SU-DHL-6 (cell line): Measurements from ENCODE around the gene EBF3.

Source experiments
- H2AFZ ChIP-seq: fragments of 200-600 bp; sonication (generic); 2 replicates; pipeline ENCODE4 v1.6.1; 2014; ENCODE audit warnings: low read depth, mild to moderate bottlenecking, moderate library complexity, mixed read lengths, antibody characterized with exemption, low read length; ENCODE audit not compliant: severe bottlenecking
- H3F3A ChIP-seq: fragments of 200-600 bp; shearing (Covaris generic); 2 replicates; pipeline ENCODE4 v1.6.0; 2016; ENCODE audit warnings: antibody characterized with exemption, mild to moderate bottlenecking; ENCODE audit not compliant: insufficient read depth
- H3K27ac ChIP-seq: fragments of 200-600 bp; sonication (generic); 2 replicates; pipeline ENCODE4 v1.5.1; 2016; ENCODE audit warnings: low read depth, mild to moderate bottlenecking, low read length, moderate library complexity, mixed read lengths
- H3K27me3 ChIP-seq: fragments of 200-600 bp; sonication (generic), shearing (Covaris generic); 2 replicates; pipeline ENCODE4 v1.6.0; 2014; ENCODE audit warnings: mild to moderate bottlenecking, low read length
- H3K36me3 ChIP-seq: fragments of 200-600 bp; sonication (generic); 2 replicates; pipeline ENCODE4 v1.6.1; 2014; ENCODE audit warnings: mild to moderate bottlenecking, low read length, mixed read lengths
- H3K4me2 ChIP-seq: fragments of 300-600, 200-600 bp; shearing (Covaris generic), sonication (generic); 2 replicates; pipeline ENCODE4 v1.6.0; 2014; ENCODE audit warnings: low read length, low read depth, mild to moderate bottlenecking; ENCODE audit not compliant: poor library complexity, severe bottlenecking
- H3K4me3 ChIP-seq: fragments of 200-600 bp; sonication (generic); 2 replicates; pipeline ENCODE4 v1.5.1; 2014; ENCODE audit warnings: antibody characterized with exemption, low read length, mild to moderate bottlenecking, mixed read lengths; ENCODE audit not compliant: insufficient read depth, poor library complexity, severe bottlenecking
- H3K79me2 ChIP-seq: fragments of 200-600 bp; sonication (generic); 2 replicates; pipeline ENCODE4 v1.6.1; 2014; ENCODE audit warnings: mild to moderate bottlenecking, low read length, moderate library complexity; ENCODE audit not compliant: insufficient read depth
- H3K9ac ChIP-seq: fragments of 200-600 bp; sonication (generic); 2 replicates; pipeline ENCODE4 v1.7.0; 2014; ENCODE audit warnings: mild to moderate bottlenecking, low read length
- H3K9me2 ChIP-seq: fragments of 200-600 bp; sonication (generic); replicated peaks from 2 replicates; pipeline ENCODE4 v1.6.1; 2014; ENCODE audit warnings: low read length; ENCODE audit not compliant: insufficient read depth
- H3K9me3 ChIP-seq: fragments of 200-600 bp; sonication (generic); 2 replicates; pipeline ENCODE4 v1.6.1; 2014; ENCODE audit warnings: low read length, mixed read lengths; ENCODE audit not compliant: insufficient read depth
- H4K20me1 ChIP-seq: fragments of 200-600 bp; sonication (generic); 2 replicates; pipeline ENCODE4 v1.6.1; 2014; ENCODE audit warnings: low read depth, mild to moderate bottlenecking, antibody characterized with exemption, low read length, moderate library complexity, mixed read lengths
- CTCF ChIP-seq: fragments of 200-600 bp; sonication (generic); IDR thresholded peaks from one replicate; pipeline ENCODE4 v1.5.1; 2017; ENCODE audit warnings: antibody characterized with exemption, mild to moderate bottlenecking, low read length, moderate library complexity; ENCODE audit not compliant: insufficient read depth, poor library complexity, severe bottlenecking
- EZH2phosphoT487 ChIP-seq: fragments of 200-600 bp; sonication (generic), shearing (Covaris generic); conservative IDR thresholded peaks from 2 replicates; pipeline ENCODE4 v1.6.1; 2018; ENCODE audit warnings: mild to moderate bottlenecking, antibody characterized with exemption, low read length, moderate library complexity, mixed read lengths

EBF3 gene

GRCh38 chr10:129942936-129943715 is 20.9 kb downstream of the EBF3 start:
- H3K9ac ChIP-seq: no peak overlapping the region
- H3K4me3 ChIP-seq: no peak overlapping the region
- H3F3A ChIP-seq: no peaks in the 10 kb centered on the region
- H3K27ac ChIP-seq: no peak overlapping the region
- H3K27me3 ChIP-seq: no peaks in the 10 kb centered on the region
- no peak overlapping the region for H3K4me2 ChIP-seq
- H3K36me3 ChIP-seq: no peaks in the 10 kb centered on the region
- no peak overlapping the region for H2AFZ ChIP-seq
- no peaks in the 10 kb centered on the region for H3K79me2 ChIP-seq
- H3K9me3 ChIP-seq: no peaks in the 10 kb centered on the region
- H4K20me1 ChIP-seq: no peaks in the 10 kb centered on the region
- TF ChIP-seq CTCF: no peak
- H3K9me2 ChIP-seq: no peaks in the 10 kb centered on the region

- no peaks in the 10 kb centered on the region for H3K27me3 ChIP-seq
- no peak overlapping the region for H3K4me3 ChIP-seq
- TF ChIP-seq CTCF: no peak
- no peak for TF ChIP-seq EZH2phosphoT487
Observed at GRCh38 chr10:129942391-129942790, 21.7 kb downstream of the EBF3 start.

GRCh38 chr10:129942019-129942277 is 22.1 kb downstream of the EBF3 start:
- Histone ChIP-seq H3K9ac (no peak overlapping the region), H3K36me3 (no peaks in the 10 kb centered on the region), H3K79me2 (no peaks in the 10 kb centered on the region), H3K27ac (no peak overlapping the region), H3F3A (no peaks in the 10 kb centered on the region), H3K9me3 (no peaks in the 10 kb centered on the region), H3K27me3 (no peaks in the 10 kb centered on the region), H3K4me3 (no peak overlapping the region), H3K4me2 (no peak overlapping the region), H2AFZ (no peak overlapping the region), H3K9me2 (no peaks in the 10 kb centered on the region), H4K20me1 (no peaks in the 10 kb centered on the region)
- no peak for TF ChIP-seq CTCF
- no peak for TF ChIP-seq EZH2phosphoT487

More at GRCh38 chr10:129942391-129942790, 21.7 kb downstream of the EBF3 start:
- Histone ChIP-seq H3K79me2 (no peaks in the 10 kb centered on the region), H2AFZ (no peak overlapping the region), H3K27ac (no peak overlapping the region), H3K36me3 (no peaks in the 10 kb centered on the region), H3K9me3 (no peaks in the 10 kb centered on the region), H3K9ac (no peak overlapping the region), H4K20me1 (no peaks in the 10 kb centered on the region), H3K9me2 (no peaks in the 10 kb centered on the region), H3F3A (no peaks in the 10 kb centered on the region), H3K4me2 (no peak overlapping the region)
